Muscle layer of duodenum (tissue), 2 donors: ENCODE data around the gene KRTAP9-7.
"Not testable (repeated sequence)": the region's sequence is repeated elsewhere in the genome, so short reads cannot be mapped to it uniquely, and the experiment has no call there.

ENCODE experiments used
- H3K27ac ChIP-seq: one replicate; pipeline ENCODE4 v1.7.0; 2013; ENCODE audit warnings: mild to moderate bottlenecking, low read length
- H3K27me3 ChIP-seq: one replicate; pipeline ENCODE4 v1.7.0; 2013; ENCODE audit warnings: low read depth, mild to moderate bottlenecking, control low read depth, low read length
- H3K36me3 ChIP-seq, 2 donors: one replicate each; pipeline ENCODE4 v1.7.0; 2013; ENCODE audit warnings: low read length in 2 of 2, control low read depth in 1 of 2, mild to moderate bottlenecking in 1 of 2; ENCODE audit not compliant: insufficient read depth in 2 of 2, control insufficient read depth in 1 of 2
- H3K4me1 ChIP-seq, 2 donors: one replicate each; pipeline ENCODE4 v1.7.0; 2013; ENCODE audit warnings: low read length in 2 of 2, mild to moderate bottlenecking in 2 of 2, control low read depth in 1 of 2, moderate library complexity in 1 of 2; ENCODE audit not compliant: insufficient read depth in 2 of 2, control insufficient read depth in 1 of 2
- H3K4me3 ChIP-seq, 2 donors: one replicate each; pipeline ENCODE4 v1.7.0; 2013; ENCODE audit warnings: low read length in 2 of 2, low read depth in 1 of 2, mild to moderate bottlenecking in 1 of 2
- H3K9me3 ChIP-seq, 2 donors: one replicate each; pipeline ENCODE4 v1.7.0; 2013; ENCODE audit warnings: low read length in 2 of 2, control low read depth in 1 of 2, mild to moderate bottlenecking in 1 of 2; ENCODE audit not compliant: control insufficient read depth in 1 of 2
- donor health status: healthy.

The KRTAP9-7 gene

DNA sequence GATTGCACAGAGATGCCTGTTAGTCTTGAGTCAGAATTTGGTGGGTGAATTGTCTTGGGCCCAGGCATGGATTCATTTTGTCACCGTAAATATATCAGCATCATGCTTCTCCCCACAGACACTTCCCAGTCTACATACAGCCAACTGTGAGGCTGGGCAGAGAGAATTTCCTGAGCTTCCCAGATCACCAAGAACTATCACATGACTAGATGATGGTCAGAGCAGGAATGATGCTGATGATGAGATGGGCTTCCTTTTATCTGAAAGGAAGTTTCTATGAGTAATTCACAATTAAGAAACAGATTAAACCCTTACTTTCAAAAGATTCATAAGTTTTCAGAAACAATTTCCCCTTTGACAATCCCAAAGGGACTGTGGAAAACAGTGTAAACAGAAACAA is 20.6 kb upstream of the KRTAP9-7 start:
- Histone ChIP-seq H3K4me1 (no peaks in the 10 kb centered on the region), H3K27me3 (peaks cover 3% of the 10 kb centered on the region), H3K27ac (no peak overlapping the region), H3K36me3 (no peaks in the 10 kb centered on the region), H3K4me3 (no peak overlapping the region), H3K9me3 (no peaks in the 10 kb centered on the region)

DNA sequence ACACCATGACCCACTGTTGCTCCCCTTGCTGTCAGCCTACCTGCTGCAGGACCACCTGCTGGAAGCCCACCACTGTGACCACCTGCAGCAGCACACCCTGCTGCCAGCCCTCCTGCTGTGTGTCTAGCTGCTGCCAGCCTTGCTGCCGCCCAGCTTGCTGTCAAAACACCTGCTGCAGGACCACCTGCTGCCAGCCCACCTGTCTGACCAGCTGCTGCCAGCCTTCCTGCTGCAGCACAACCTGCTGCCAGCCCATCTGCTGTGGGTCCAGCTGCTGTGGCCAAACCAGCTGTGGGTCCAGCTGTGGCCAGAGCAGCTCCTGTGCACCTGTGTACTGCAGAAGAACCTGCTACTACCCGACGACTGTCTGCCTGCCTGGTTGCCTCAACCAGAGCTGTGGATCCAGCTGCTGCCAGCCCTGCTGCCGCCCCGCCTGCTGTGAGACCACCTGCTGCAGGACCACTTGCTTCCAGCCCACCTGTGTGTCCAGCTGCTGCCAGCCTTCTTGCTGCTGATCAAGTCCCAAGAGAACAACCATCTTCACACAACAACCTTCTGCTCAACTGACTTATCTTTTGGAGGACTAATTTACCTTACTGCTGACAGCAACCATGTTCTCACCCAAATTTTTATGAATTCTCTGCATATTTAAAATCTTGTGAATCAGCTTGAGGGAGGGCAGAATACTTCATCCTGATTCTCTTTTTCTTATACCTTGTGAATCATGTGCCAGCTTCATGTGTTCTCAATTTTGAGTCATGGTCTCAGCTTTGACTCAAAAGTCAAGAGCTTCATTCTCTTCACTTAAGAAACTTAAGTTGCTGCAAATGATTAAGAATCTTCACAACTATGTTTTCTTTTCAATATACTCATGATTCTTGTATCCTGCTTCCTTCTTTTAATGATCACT is 19.9 kb upstream of the KRTAP9-7 start, which contains the start of gene KRTAP9-9:
Gene KRTAP9-9, plus strand, starts transcription at position 4 of the 910 bp plus-strand sequence.
- not testable (repeated sequence) for H3K27me3 ChIP-seq, H3K4me1 ChIP-seq, H3K36me3 ChIP-seq, H3K27ac ChIP-seq, H3K4me3 ChIP-seq, H3K9me3 ChIP-seq

DNA sequence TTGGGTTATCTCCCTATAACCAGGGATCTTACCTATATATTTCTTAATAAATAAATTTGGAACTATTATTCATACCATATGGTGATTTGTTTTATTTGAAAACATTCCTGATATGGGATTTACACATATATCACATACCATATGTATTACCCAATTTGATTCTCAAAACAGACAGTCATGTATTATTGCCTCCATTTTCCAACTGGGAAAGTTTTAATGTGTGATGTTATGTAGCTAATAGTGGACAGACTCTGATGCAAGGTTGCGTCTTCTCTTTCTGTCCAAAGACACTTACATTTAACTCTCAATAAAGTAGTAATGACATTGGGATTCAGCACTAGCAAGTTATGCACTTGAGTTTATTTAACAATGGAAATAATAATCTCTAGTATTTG is 19.2 kb upstream of the KRTAP9-7 start:
- H3K27ac ChIP-seq, result no peak overlapping the region
- H3K9me3 ChIP-seq, result no peaks in the 10 kb centered on the region
- peaks cover 3% of the 10 kb centered on the region for H3K27me3 ChIP-seq
- no peaks in the 10 kb centered on the region for H3K4me1 ChIP-seq
- no peaks in the 10 kb centered on the region for H3K36me3 ChIP-seq
- H3K4me3 ChIP-seq, result no peak overlapping the region

DNA sequence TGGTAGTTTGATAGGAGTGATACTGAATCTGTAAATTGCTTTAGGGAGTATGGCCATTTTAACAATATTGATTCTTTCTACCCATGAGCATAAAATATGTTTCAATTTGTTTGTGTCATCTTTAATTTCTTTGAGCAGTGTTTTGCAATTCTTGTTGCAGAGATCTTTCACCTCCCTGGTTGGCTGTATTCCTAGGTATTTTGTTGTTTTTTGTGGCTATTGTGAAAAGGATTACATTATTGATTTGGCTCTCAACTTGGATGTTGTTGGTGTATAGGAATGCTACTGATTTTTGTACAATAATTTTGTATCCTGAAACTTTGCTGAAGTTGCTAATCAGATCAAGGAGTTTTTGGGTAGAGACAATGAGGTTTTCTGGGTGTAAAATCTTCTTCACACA is 17.1 kb upstream of the KRTAP9-7 start:
- no peak overlapping the region for H3K27ac ChIP-seq
- no peaks in the 10 kb centered on the region for H3K9me3 ChIP-seq
- H3K4me1 ChIP-seq, result no peaks in the 10 kb centered on the region
- H3K36me3 ChIP-seq, result no peaks in the 10 kb centered on the region
- H3K4me3 ChIP-seq, result no peak overlapping the region
- peaks cover 3% of the 10 kb centered on the region for H3K27me3 ChIP-seq

DNA sequence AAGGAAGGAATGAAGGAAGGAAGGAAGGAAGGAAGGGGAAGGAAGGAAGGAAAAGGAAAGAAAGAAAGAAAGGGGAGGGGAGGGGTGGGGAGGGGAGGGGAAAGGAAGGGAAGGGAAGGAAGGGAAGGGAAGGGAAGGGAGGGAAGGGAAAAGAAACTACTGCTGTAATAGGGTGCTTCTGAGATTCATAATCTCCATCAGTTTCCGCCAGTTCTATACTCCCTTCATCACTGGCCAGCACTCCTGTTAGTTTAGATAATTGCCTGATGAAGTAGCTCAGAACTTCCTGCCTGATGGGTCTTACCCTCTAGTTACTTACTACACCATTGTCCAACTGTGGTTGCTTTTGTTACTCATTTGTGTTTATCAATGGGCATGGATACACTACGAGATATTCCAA is 12.3 kb upstream of the KRTAP9-7 start:
- Histone ChIP-seq H3K9me3 (no peaks in the 10 kb centered on the region), H3K36me3 (no peaks in the 10 kb centered on the region), H3K4me1 (no peaks in the 10 kb centered on the region), H3K4me3 (no peak overlapping the region), H3K27ac (no peak overlapping the region), H3K27me3 (no peaks in the 10 kb centered on the region)

DNA sequence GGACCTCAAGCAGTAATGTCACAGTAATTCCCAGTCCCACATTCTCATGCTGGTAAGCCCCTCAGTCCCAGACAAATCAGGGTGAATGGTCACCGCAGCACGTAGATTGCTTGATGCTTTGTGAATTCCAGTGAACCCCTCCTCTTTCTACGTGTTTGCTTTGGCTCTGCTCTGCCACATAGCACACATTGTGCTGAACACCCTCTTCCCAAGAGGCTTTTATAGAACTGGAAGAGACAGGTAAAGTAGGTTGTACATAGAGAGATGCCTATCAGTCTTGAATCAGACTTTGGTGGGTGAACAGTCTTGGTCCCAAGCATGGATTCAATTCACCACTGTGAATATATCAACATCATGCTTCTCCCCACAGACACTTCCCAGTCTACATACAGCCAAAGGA is 10.9 kb upstream of the KRTAP9-7 start:
- Histone ChIP-seq H3K9me3 (no peaks in the 10 kb centered on the region), H3K4me3 (no peak overlapping the region), H3K36me3 (no peaks in the 10 kb centered on the region), H3K4me1 (no peaks in the 10 kb centered on the region), H3K27me3 (no peaks in the 10 kb centered on the region), H3K27ac (no peak overlapping the region)

DNA sequence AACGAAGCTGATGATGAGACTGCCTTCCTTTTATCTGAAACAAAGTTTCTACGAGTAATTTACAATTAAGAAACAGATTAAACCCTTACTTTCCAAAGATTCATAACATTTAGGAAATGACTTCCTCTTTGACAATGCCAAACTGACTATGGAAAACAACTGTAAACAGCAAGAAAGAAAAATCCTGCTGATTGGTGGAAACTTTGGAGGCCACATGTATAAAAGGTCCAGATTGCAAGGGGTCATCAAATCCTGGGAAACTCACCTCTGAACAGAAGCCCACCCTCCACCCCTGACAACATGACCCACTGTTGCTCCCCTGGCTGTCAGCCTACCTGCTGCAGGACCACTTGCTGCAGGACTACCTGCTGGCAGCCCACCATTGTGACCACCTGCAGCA is 10.4 kb upstream of the KRTAP9-7 start, which contains the start of gene KRTAP9-6:
Gene KRTAP9-6, plus strand, starts transcription at position 301 of the 400 bp plus-strand sequence. Its CDS starts 0 bp downstream, at position 301.
- Histone ChIP-seq H3K4me1 (no peaks in the 10 kb centered on the region), H3K9me3 (no peaks in the 10 kb centered on the region), H3K4me3 (no peak within 1 kb of the TSS), H3K27me3 (no peaks in the 10 kb centered on the region), H3K27ac (no peak within 1 kb of the TSS), H3K36me3 (no peaks in the 10 kb centered on the region)

DNA sequence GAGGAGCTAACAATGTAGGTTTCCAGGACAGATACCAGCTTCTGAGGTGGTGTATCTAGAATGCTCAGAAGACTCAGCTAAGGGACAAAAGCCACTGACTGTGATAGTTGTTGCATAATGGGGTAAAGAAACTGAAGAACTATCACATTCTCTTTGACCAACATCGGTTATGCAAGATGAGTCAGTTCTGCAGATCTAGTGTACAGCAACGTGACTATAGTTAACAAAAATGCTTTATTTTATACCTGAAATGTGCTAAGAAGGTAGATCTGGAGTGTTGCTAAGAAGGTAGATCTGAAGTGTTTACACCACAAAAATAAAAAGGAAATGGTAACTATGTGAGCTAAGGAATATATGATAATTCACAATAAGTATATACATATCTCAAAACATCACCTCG is 7.8 kb upstream of the KRTAP9-7 start:
- H3K4me3 ChIP-seq, result no peak overlapping the region
- H3K9me3 ChIP-seq, result no peaks in the 10 kb centered on the region
- no peaks in the 10 kb centered on the region for H3K27me3 ChIP-seq

DNA sequence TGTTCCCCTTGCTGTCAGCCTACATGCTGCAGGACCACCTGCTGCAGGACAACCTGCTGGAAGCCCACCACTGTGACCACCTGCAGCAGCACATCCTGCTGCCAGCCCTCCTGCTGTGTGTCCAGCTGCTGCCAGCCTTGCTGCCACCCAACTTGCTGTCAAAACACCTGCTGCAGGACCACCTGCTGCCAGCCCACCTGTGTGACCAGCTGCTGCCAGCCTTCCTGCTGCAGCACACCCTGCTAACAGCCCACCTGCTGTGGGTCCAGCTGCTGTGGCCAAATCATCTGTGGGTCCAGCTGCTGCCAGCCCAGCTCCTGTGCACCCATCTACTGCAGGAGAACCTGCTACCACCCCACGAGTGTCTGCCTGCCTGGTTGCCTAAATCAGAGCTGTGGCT is 4.2 kb upstream of the KRTAP9-7 start:
- not testable (repeated sequence) for H3K27ac ChIP-seq, H3K27me3 ChIP-seq, H3K4me1 ChIP-seq, H3K36me3 ChIP-seq, H3K4me3 ChIP-seq, H3K9me3 ChIP-seq

More for the DNA sequence above, 7.8 kb upstream of the KRTAP9-7 start:
- no peaks in the 10 kb centered on the region for H3K36me3 ChIP-seq
- H3K27ac ChIP-seq, result no peak overlapping the region
- no peaks in the 10 kb centered on the region for H3K4me1 ChIP-seq

DNA sequence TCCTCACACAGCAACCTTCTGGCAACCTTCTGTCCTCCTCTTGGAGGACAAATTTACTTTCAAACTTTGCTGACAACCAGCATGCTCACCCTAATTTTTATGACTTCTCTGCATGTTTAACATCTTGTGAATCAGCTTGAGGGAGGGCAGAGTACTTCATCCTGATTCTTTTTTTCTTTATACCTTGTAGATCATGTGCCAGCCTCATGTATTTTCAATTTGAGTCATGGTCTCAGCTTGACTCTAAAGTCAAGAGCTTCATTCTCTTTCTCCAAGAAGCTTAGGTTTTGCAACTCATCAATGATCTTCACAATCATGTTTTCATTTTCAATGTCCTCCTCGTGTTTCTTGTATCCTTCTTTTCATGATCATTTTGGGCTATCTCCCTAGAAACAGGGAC is 3.6 kb upstream of the KRTAP9-7 start:
- Histone ChIP-seq H3K27me3 (no peaks in the 10 kb centered on the region), H3K27ac (no peak overlapping the region), H3K4me1 (no peaks in the 10 kb centered on the region), H3K4me3 (no peak overlapping the region), H3K9me3 (no peaks in the 10 kb centered on the region), H3K36me3 (no peaks in the 10 kb centered on the region)

DNA sequence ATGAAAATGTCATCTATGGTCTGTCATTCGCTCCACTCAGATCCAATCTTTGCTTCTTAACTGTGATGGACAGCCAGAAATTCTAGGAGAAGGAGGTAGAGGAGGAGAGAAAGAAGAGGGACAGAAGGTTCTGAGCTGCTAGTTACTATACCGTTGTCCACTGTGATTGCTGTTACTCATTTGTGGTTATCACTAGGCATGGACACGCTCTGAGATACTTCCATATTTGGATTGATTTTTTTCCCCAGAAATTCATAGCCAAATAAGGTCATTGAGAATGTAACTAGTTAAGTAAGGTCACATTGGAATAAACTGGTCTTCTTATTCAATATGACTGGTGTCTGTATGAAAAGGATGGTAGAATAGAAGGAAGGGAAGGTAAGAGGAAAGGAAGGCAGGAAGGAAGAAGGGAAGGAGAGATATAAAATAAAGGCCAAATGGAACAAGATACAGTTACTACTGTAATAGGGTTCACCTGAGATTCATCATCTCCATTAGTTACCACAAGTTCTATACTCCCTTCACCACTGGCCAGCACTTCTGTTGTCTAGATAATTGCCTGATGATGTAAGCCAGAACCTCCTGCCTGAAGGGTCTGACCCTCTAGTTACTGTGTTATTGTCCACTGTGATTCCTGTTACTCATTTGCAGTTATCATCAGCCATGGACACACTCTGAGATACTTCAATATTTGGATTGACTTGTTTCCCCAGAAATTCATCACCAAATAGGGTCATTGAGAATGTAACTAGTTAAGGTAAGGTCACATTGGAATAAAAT is 2.9 kb downstream of the KRTAP9-7 start:
- Histone ChIP-seq H3K36me3 (no peaks in the 10 kb centered on the region), H3K4me1 (no peaks in the 10 kb centered on the region), H3K27me3 (no peaks in the 10 kb centered on the region), H3K4me3 (no peak overlapping the region), H3K27ac (no peak overlapping the region), H3K9me3 (peaks cover 0 to 4% of the 10 kb centered on the region in 2 donors)
